KG1 (cell line): ENCODE measurements around the gene TPRG1.
A peak's percentile ranks its signal among the peaks of the same experiment; 100 is the strongest.

Source experiments
- DNase-seq: peaks from one replicate; lab custom pipeline; 2025; lab: John Stamatoyannopoulos, UW

Gene TPRG1

GRCh38 chr3:189232790-189233189 lies 61.0 kb downstream of the TPRG1 start:
- DNase-seq, result no peak

GRCh38 chr3:189233225-189233858 lies 61.6 kb downstream of the TPRG1 start:
- no peak for DNase-seq

GRCh38 chr3:189235214-189235613 lies 63.4 kb downstream of the TPRG1 start:
- DNase-seq, result no peak

GRCh38 chr3:189236352-189236751 lies 64.6 kb downstream of the TPRG1 start:
- DNase-seq, result no peak

GRCh38 chr3:189237526-189237925 lies 65.8 kb downstream of the TPRG1 start:
- no peak for DNase-seq

- no peak for DNase-seq
These were observed 66.3 kb downstream of the TPRG1 start for GRCh38 chr3:189238071-189238470.

GRCh38 chr3:189239616-189240015 lies 67.8 kb downstream of the TPRG1 start:
- DNase-seq, result no peak

- no peak for DNase-seq
These were observed 78.2 kb downstream of the TPRG1 start for GRCh38 chr3:189249987-189250386.

- no peak for DNase-seq
These were observed 86.5 kb downstream of the TPRG1 start for GRCh38 chr3:189258261-189258660.

GRCh38 chr3:189260556-189261493 lies 89.1 kb downstream of the TPRG1 start:
- DNase-seq, result no peak

- no peak for DNase-seq
These were observed 91.0 kb downstream of the TPRG1 start for GRCh38 chr3:189262746-189263145.

- no peak for DNase-seq
These were observed 96.3 kb downstream of the TPRG1 start for GRCh38 chr3:189267981-189268613.

- no peak for DNase-seq
These were observed 97.6 kb downstream of the TPRG1 start for GRCh38 chr3:189269365-189269764.

GRCh38 chr3:189270248-189270832 lies 98.6 kb downstream of the TPRG1 start:
- no peak for DNase-seq

- DNase-seq, result no peak
These were observed 100.8 kb downstream of the TPRG1 start for GRCh38 chr3:189272500-189273119.

- no peak for DNase-seq
These were observed 102.0 kb downstream of the TPRG1 start for GRCh38 chr3:189273736-189274135.

- no peak for DNase-seq
These were observed 103.4 kb downstream of the TPRG1 start for GRCh38 chr3:189275182-189275581.

GRCh38 chr3:189275852-189276251 lies 104.1 kb downstream of the TPRG1 start:
- DNase-seq, result no peak

GRCh38 chr3:189276444-189277219 lies 104.9 kb downstream of the TPRG1 start:
- peak; percentile 66 for DNase-seq

GRCh38 chr3:189277711-189278110 lies 105.9 kb downstream of the TPRG1 start:
- DNase-seq, result no peak

- DNase-seq, result no peak
These were observed 106.5 kb downstream of the TPRG1 start for GRCh38 chr3:189278221-189278620.
